Neural crest cell (in vitro differentiated cells): ENCODE data around the gene RPP40. TPM values are rescaled to one million over a fixed set of nuclear protein-coding genes. Genes with fewer than 3 reads are reported as not detected.
"Not testable (repeated sequence)": the region's sequence is repeated elsewhere in the genome, so short reads cannot be mapped to it uniquely, and the experiment has no call there.

Experiments
- DNase-seq: peaks from one replicate; pipeline ENCODE4 v3.0.0; 2021; ENCODE audit warnings: low read depth, mixed read lengths, low spot score
- H3K27ac Mint-ChIP-seq: one replicate; pipeline ENCODE4 v1.8.0; 2021; ENCODE audit warnings: mild to moderate bottlenecking, mixed read lengths; ENCODE audit not compliant: unreplicated experiment
- H3K27me3 Mint-ChIP-seq: 2 replicates; pipeline ENCODE4 v1.8.0; 2021; ENCODE audit warnings: low read depth, mild to moderate bottlenecking, mixed read lengths
- H3K36me3 Mint-ChIP-seq: 2 replicates; pipeline ENCODE4 v1.8.0; 2021; ENCODE audit warnings: low read depth, mild to moderate bottlenecking, mixed read lengths
- H3K4me1 Mint-ChIP-seq: 2 replicates; pipeline ENCODE4 v1.8.0; 2021; ENCODE audit warnings: mixed read lengths
- H3K4me3 Mint-ChIP-seq: one replicate; pipeline ENCODE4 v1.8.0; 2021; ENCODE audit warnings: mild to moderate bottlenecking, mixed read lengths
- H3K9me3 Mint-ChIP-seq: 2 replicates; pipeline ENCODE4 v1.8.0; 2021; ENCODE audit warnings: mixed read lengths
- total RNA-seq: library from RNA; stranded (reverse); gene quantifications from 2 replicates; pipeline ENCODE4 v1.2.1, GENCODE V29; 2021
- TF ChIP-seq, protein P1 (sequence below): fragments of 200-600 bp; sonication (generic); conservative IDR thresholded peaks from 2 replicates; pipeline ENCODE4 v1.5.0; 2021; ENCODE audit warnings: antibody characterized with exemption, mild to moderate bottlenecking

RPP40 gene
- total RNA-seq, 1 donor from 2014 or later: 9.7 TPM

DNA sequence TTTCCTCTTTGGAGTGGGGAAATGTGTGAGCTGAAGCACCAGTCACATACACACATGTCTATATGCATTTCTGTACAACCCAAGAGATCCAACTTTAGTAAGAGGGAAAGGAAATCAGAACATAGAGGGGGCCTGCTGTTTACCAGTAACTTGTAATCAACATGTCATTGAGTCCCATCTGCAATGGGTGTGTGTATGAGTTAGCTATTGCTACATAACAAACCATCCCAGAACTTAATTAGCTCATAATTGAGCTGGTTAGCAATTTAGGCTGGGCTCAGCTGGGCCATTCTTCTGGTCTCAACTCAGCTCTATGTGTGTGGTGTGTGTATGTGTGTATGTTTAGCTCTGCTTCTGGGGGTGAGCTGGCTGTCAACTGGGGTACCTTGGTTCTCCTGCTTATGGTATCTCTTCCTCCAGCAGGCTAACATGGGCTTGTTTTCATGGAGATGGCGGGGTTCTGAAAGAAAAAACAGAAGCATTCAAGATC is 10.3 kb upstream of the RPP40 start:
- H3K4me3 Mint-ChIP-seq: no peak overlapping the region
- H3K36me3 Mint-ChIP-seq: peaks cover 13% of the 10 kb centered on the region
- no peak overlapping the region for H3K27ac Mint-ChIP-seq
- no peaks in the 10 kb centered on the region for H3K27me3 Mint-ChIP-seq
- no peak for DNase-seq
- no peaks in the 10 kb centered on the region for H3K4me1 Mint-ChIP-seq
- TF ChIP-seq, protein P1, sequence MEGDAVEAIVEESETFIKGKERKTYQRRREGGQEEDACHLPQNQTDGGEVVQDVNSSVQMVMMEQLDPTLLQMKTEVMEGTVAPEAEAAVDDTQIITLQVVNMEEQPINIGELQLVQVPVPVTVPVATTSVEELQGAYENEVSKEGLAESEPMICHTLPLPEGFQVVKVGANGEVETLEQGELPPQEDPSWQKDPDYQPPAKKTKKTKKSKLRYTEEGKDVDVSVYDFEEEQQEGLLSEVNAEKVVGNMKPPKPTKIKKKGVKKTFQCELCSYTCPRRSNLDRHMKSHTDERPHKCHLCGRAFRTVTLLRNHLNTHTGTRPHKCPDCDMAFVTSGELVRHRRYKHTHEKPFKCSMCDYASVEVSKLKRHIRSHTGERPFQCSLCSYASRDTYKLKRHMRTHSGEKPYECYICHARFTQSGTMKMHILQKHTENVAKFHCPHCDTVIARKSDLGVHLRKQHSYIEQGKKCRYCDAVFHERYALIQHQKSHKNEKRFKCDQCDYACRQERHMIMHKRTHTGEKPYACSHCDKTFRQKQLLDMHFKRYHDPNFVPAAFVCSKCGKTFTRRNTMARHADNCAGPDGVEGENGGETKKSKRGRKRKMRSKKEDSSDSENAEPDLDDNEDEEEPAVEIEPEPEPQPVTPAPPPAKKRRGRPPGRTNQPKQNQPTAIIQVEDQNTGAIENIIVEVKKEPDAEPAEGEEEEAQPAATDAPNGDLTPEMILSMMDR: no peak
- peaks cover 9% of the 10 kb centered on the region for H3K9me3 Mint-ChIP-seq

DNA sequence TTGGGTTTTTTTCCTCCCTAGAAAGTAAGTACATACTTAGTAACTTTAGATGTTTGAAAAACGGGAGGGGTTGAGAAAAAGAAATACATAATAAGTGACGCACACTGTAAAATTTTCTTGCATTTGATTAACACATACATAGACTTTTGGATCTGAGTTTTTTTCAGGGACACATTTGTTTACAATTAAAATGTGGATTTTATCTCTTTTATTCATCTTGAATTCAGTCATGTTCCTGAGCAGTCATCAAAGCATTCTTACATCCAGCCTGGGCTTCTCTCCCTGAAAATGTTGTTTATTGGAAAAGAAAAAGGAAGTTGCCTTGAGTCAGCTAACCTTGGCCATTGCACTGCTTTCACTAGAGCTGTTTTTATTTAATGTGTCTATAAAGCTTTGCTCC is 8.7 kb upstream of the RPP40 start:
- Mint-ChIP-seq H3K4me1 (no peaks in the 10 kb centered on the region), H3K27ac (no peak overlapping the region), H3K4me3 (no peak overlapping the region), H3K9me3 (peaks cover 5% of the 10 kb centered on the region), H3K36me3 (peaks cover 8% of the 10 kb centered on the region), H3K27me3 (no peaks in the 10 kb centered on the region)
- no peak for DNase-seq
- TF ChIP-seq, protein P1: no peak

DNA sequence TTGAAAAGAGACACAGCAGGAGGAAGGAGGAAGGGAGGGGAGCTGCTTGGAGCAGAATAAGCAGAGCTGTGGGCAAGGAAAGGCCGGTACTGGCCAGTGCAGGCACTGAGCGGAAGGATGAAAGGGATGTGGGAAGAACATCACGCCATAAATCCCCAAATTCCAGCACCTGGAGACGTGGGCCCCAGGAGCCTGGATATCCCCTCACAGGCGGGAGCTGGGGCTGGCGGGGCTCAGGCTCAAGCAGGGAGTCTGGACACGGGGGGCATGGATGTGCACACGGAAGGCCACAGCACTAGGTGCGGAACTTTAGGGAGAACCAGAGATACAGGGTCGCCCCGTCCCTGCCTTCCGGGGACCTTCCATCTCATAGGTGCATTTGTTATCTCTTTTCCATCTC is 7.5 kb upstream of the RPP40 start:
- TF ChIP-seq, protein P1: no peak
- no peaks in the 10 kb centered on the region for H3K27me3 Mint-ChIP-seq
- H3K4me1 Mint-ChIP-seq: peaks cover under 1% of the 10 kb centered on the region
- H3K9me3 Mint-ChIP-seq: peaks cover 2% of the 10 kb centered on the region
- no peak overlapping the region for H3K27ac Mint-ChIP-seq
- peaks cover 5% of the 10 kb centered on the region for H3K36me3 Mint-ChIP-seq
- H3K4me3 Mint-ChIP-seq: no peak overlapping the region
- DNase-seq: no peak

DNA sequence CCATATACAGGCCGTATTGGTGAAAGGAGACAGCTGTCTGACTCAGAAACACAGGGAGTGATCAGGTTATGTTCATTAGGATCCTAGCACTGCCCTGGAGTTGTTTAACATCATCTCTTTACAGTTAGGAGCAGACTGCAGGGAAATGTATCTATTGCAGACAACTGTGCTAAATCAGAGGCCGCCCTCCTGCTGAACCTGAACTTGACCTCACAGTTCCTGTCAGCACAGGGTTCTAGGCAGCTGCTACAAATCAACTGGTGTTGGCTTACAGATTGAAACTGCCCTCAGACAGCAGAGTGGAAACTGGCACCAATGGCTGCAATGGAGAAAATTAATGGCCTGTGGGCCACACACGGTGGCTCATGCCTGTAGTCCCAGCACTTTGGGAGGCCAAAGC is 3.7 kb upstream of the RPP40 start:
- DNase-seq: no peak
- no peaks in the 10 kb centered on the region for H3K9me3 Mint-ChIP-seq
- H3K4me3 Mint-ChIP-seq: no peak overlapping the region
- peaks cover 15% of the 10 kb centered on the region for H3K4me1 Mint-ChIP-seq
- no peak overlapping the region for H3K27ac Mint-ChIP-seq
- TF ChIP-seq, protein P1: no peak
- no peaks in the 10 kb centered on the region for H3K27me3 Mint-ChIP-seq
- peaks cover 2% of the 10 kb centered on the region for H3K36me3 Mint-ChIP-seq

DNA sequence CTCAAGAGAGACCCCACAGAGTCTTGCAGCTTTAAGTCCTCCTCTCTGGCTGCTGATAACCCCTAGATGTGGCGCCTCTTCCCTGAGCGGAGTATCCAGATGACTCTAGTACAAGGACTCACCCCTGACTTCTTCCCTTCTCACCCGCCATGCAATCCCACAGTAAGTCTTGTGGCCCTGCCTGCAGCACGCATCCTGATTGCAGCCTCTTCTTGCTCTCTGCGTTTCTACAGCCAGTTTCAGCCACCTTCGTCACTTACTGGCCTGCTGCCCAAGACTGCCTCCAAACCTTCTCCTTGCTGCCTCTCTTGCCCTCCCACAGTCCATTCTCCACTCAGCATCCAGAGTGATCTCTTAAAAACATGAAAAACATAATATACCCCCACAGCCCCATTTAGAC is 2.4 kb upstream of the RPP40 start:
- DNase-seq: no peak
- peaks cover 15% of the 10 kb centered on the region for H3K4me1 Mint-ChIP-seq
- H3K9me3 Mint-ChIP-seq: no peaks in the 10 kb centered on the region
- TF ChIP-seq, protein P1: no peak
- H3K36me3 Mint-ChIP-seq: peaks cover 5% of the 10 kb centered on the region
- peak overlapping the region; percentile 17 for H3K4me3 Mint-ChIP-seq
- no peaks in the 10 kb centered on the region for H3K27me3 Mint-ChIP-seq
- no peak overlapping the region for H3K27ac Mint-ChIP-seq

DNA sequence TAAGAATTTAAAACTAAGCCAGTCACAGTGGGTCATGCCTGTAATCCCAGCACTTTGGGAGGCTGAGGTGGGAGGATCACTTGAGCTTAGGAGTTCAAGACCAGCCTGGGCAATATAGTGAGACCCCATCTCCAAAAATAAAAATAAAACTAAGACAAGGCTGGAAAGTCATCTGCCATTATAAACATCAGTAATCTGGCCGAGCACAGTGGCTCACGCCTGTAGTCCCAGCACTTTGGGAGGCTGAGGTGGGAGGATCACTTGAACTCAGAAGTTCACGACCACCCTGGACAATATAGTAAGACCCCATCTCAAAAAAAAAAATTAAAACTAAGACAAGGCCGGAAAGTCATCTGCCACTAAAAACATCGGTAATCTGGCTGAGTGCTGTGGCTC is 1.2 kb upstream of the RPP40 start:
- H3K9me3 Mint-ChIP-seq, H3K27ac Mint-ChIP-seq, DNase-seq, H3K27me3 Mint-ChIP-seq, H3K36me3 Mint-ChIP-seq: not testable (repeated sequence)
- peak overlapping the region; percentile 97 for H3K4me3 Mint-ChIP-seq
- H3K4me1 Mint-ChIP-seq: peaks cover 15% of the 10 kb centered on the region
